HG02759 (cell line): Measurements from ENCODE around the gene GAREM1.

ENCODE experiments used
- ATAC-seq: cut with Tn5 transposase; IDR thresholded peaks from one replicate; pipeline ENCODE4 v1.9.1; 2021; ENCODE audit warnings: mild to moderate bottlenecking, moderate library complexity; ENCODE audit not compliant: unreplicated experiment

GAREM1 gene

DNA sequence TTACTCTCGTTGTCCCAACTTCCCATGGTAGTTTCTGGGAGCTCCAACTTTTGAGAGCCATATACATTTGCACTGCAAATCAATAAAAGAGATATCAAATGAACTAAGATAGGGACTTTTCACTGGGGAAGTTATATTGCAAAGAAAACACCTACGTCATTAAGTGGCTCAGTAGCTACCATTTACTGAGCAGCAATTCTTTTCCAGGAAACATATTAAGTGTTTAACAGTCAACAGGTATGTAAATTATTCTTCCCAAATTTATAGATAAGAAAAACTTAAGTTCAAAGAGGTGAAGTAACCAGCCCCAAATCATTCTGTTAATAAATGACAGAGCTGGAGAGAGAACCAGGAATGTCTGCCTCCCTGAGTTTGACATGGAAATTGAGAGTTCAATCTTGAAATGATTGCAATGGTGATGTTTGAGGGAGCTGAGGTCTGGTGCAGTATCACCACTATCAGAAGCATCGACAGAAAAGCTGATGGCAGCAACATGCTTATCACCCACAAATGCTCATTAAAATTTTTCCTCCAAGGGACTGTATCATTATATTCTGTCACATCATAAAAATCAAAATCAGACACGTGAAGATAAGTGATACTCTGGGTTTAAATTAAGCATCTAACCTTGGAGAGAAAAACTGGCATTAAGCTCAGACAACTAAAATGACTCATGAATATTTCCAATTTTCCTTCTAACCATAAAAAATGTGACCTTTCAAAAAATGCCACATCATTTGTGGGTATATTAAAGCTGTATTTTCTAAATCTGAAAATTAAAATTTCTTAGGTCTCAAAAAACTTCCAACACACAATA, 43.4 kb downstream of the GAREM1 start:
- ATAC-seq, result no peak

DNA sequence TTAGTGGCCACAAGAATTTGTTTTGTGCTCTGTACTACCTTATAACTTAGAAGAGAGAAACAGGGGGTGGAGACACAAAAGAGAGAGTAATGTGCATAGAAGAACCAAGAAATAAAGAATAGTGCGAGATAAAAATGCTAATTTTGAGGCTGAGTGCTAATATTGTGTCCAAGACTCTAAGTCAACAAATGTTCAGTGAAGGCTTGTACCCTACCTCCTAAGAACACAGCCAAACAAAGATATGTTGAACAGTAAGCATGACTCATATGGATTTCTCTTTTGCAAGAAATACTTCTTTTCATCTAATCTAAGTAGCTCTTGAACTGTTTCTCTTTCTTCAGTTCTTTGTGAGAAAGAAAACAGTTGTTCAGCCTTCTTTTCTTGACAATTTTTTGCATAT, 45.2 kb downstream of the GAREM1 start:
- ATAC-seq, result no peak

DNA sequence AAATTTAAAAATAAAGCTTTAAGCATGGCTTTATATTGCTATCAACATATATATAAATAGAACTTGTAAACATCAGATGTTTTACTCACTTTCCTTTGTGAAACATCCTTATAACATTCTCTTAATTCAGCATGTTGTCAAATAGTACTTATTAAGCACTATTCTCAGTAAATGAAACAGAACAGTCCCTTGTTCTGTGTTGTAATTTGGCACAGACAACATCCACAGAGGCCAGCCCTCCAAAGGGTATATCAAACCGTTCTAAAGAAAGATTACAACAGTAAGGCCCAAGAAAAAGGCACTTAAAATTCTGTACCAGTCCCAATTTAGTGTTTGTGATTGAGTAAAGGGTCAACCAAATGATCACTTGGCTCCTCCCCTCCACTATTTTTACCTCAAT, 46.0 kb downstream of the GAREM1 start:
- ATAC-seq, result no peak

DNA sequence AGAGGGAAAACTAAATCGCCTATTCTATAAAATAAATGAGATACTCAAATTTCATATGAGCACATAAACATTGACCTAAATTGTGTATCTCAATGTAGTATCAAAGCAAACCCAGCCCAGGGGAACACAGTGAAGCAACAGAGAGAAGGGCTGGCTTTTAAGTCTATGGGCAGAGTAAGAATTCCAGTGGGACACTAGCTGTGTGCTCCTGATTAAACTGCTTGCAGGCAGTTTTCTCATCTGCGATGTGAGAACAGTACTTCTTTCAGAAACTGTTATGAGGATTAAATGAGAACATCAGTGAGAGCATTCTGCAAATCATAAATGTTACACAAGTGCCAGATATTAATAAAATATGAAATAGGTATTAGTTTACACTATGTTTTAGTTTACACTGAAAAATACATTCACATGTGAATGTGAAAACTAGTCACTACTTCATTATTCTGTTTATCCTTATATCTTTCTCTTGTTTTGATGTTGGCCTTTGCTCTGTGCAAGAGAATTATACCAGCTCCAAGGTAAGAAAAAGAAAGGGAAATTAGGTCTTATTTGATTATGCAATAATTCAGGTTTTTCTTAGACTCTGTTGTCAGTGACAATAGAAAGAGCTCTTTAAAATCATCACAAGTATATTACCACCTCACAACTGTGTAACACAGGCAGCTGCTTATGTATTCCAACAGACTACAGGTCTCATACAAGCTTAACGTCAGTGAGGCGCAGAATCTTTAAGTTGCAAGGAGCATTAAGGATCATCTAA, 47.5 kb downstream of the GAREM1 start:
- no peak for ATAC-seq

DNA sequence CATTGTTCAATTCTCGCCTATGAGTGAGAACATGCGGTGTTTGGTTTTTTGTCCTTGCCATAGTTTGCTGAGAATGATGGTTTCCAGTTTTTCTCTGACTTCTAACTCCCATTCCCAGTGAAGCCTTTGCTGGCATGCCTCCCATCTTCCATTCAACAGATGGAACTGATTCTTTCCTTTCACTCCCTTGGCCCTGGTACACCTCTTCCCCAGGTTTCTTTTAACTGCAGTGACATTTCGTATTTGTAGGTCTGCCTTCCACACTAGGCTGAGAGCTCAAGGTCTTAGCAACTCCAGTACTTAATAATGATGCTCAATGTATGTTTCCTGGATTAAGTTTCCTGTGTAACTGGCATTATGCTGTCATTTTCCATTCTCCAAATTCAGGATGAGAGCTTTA, 48.5 kb downstream of the GAREM1 start:
- ATAC-seq, result no peak

DNA sequence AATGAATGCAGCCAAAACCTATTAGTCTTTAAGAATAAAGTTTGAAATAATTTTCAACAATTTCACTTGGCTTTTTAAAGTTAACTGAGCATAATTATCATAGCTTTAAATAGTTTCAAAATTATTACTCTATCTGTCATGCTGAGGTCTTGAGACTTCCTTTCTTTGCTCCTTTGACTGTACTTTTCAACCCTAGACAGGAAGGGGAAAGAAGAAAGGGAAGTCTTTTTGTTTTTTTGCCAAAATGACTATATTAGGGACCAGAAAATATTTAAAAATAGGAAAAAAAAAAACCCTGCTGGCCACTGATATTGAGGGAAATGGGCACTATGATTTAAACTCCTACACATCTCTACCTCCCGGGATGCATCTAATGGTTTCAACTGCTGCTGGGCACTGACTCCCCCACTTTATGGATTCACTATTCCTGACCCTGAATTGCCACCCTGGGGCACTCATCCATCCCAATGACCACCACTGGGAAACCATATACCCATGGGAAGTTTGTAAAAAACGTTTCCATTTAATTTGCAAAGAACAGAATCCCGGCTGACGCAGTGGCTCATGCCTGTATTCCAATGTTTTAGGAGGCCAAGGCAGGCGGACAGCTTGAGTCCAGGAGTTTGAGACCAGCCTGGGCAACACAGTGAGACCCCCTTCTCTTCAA, 50.5 kb downstream of the GAREM1 start:
- ATAC-seq, result no peak

DNA sequence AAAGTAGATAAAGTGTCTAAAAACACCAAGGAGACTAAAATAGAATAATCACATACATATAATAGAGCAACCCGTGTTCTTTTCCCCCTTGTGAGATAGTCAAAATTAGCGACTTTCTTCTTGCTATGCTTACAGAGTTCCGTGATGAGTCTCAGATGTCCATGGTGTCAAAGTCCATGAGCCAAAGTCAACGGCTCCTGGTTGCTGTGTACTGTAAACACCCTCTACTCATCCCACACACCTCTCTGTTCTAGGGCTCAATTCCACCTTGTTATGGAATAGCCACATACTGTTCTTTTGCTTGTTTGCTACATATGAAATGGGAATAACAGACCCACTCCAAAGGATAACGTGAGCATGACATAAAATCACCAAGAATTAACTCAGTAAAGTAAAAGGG, 52.5 kb downstream of the GAREM1 start:
- no peak for ATAC-seq

DNA sequence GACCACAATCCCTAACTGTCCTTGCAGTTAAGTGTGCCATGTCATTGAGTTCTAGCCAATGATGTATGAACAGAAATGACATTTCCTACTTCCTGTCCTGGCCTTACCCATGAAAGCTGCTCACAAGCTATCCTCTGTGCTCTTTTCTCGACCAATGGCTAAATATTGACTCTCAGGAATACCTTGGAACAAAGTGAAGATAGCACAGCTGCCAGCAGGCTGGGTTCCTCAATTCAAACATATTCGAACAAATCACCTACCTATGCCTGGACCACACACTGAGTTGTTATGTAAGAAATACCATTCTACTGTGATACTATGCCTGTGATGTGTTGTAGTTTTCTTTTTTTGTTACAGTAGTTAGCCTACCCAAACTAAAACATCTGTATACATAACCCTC, 65.1 kb downstream of the GAREM1 start:
- ATAC-seq, result no peak

DNA sequence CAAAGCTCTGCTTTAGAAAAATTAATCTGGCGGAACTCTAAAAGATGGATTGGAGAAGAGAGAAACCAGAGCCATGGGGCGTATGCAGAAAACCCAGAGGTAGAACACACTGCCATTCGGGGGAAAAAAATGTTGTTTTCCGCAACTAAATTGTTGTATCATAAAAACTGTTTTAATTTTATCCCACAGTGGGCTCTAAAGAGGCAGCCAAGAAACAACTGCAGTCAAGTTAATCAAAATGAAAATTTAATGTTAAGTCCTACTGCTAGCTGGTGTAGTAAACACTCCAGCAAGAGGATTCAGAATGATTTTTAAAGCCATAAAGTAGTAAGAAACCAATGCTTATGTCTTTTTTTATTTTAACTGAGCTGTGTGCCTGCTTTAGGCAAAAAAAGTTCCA, 69.1 kb downstream of the GAREM1 start:
- no peak for ATAC-seq

DNA sequence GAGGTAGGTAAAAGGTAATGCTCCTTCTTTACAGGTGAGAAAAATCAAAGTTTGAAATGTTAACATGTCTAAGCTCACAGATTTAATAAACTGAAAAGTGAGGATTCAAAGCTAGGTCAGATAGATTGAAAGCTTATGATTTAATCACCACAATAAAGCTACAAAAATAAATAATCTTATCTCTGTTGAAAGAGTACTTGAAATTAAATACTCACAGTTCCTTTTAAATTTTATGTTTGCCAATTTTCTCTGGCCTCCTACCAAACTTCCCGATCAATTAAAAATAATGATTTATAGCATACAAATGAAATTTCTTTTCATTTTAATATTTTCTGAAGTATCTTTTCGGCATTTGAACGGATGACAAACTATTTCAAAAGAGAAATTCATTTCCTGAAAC, 77.3 kb downstream of the GAREM1 start:
- ATAC-seq, result no peak

DNA sequence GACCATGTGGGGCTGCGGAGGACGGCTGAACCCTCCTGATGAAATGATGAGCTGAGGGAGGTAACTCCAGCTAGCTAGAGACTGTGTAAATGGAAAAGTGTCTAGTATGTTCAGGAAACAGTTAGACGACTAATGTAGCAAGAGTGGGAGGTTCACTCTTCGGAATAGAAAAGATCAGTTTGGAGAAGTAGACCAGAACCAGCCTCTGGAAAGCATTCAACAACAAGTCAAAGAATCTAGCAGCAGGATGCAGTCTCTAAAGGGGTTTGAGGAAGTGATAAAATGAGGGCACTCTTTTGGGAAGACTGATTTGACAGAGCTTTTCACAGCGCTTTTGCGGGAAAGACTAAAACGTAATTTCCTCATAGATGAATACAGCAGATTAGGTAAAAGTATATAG, 79.6 kb downstream of the GAREM1 start:
- no peak for ATAC-seq

DNA sequence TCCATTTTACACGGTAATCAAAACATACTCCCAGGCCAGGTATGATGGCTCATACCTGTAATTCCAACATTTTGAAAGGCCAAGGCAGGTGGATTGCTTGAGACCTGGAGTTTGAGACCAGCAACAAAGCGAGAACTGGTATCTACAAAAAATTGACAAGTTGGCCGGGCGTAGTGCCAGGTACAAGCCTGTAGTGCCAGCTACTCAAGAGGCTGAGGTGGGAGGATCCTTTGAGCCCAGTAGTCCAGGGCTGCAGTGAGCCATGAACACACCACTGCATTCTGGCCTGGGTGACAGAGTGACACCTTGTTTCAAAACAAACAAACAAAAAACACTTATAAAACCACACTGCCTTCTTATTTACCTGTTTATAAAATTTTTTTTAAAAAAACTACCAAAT, 80.8 kb downstream of the GAREM1 start:
- no peak for ATAC-seq

DNA sequence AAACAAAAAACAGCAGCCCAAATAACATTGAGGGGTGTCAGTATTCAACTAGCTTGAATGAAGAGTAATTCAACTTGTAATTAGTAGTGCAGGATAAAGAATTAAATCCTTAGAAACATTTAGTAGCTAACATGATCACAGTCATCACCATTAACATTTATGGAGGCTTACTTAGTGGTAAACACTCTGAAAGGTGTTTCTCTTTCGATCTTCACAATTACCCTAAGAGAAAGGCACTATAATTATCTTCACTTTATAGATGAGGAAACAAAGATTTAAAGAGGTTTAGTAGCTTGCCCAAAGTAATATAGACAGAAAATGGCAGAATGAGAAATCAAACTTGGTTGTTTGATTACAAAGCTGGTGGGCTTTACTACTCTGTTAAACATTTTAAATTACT, 81.5 kb downstream of the GAREM1 start:
- no peak for ATAC-seq

DNA sequence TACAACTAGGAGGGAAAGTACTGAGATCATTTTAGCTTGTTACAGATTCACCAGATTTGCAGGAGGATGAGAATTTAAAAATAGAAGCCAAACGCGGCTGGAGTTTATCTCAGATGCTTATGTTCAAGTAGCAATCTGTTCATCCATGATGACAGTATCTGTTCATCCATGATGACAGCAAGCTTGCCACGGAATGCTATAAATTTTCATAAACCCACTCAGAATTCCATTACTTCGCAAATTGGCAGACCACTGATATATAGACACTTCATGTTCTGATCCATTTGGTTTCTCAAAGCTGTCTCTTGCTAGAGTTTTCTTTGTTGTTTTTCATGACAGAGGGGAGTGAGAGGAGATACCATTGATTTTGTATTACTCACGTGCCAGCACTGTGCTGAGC, 84.2 kb downstream of the GAREM1 start:
- no peak for ATAC-seq

DNA sequence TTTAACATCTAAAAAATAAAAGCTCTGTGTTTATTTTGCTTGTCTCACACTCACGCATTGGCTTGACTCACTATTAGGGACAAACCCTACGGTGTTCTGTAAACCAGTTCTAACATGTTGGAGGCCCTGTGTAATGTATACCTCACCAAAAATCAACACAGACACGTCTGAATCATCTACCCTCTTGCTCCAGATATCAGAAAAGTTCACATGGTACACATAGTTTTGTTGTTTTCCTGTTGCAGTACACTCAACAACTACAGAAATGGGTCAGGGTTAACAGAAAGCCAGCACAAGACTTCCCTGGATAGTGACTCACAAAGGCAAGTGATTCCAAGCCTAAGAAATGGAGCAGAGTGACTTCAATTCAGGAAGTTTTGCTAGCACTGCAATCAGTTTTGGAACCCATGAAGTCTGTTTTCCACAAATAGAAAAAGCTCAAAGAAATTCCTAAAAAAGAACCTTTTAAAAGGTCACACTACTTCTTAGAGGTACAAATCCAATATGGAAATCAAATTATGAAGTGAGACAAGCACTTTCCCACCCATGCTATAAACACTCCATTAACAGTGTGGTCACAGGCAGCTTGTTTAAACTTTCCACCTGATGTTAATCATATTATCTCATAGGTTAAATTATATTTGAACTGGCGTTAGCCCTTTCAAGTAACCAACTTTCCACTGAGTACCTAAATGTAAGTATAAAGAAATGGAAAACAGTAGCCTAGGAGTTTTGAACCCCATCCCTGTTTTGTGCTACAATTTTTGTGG, 87.4 kb downstream of the GAREM1 start:
- ATAC-seq, result no peak

DNA sequence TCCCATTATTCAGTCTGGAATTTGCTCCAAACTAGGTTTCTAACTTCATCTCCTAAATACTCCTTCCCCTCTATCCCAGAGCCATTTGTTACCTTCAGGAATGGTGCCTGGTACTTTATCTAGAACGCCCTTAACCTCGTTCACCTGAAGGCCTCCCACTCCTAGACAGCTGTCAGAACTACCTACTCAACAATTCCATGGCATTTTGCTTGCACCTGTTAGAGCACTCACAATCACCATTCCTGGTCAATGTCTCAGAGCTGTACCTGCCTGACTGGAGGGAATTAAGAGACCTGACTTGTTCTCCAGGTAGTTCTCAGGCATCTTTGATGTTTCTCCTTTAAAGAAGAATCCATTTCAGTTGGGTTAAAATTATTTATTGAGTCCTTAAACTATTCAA, 88.9 kb downstream of the GAREM1 start:
- no peak for ATAC-seq

DNA sequence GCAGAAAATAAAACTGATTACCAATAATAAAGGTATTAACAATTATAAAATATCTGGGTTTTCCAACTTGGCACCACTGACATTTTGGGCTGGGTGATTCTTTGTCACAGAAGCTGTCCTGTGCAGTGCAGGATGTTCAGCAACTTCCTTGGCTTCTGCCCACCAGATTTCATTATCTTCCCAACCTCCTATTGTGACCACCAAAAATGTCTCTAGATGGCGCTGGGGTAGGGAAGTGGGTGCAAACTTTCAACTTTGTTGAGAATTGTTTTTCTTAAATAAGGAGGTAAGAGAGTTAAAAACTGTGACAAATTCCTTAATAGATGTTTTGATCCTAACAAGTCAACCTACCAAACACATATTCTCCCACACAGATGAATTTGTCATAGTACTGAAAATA, 90.1 kb downstream of the GAREM1 start:
- no peak for ATAC-seq

DNA sequence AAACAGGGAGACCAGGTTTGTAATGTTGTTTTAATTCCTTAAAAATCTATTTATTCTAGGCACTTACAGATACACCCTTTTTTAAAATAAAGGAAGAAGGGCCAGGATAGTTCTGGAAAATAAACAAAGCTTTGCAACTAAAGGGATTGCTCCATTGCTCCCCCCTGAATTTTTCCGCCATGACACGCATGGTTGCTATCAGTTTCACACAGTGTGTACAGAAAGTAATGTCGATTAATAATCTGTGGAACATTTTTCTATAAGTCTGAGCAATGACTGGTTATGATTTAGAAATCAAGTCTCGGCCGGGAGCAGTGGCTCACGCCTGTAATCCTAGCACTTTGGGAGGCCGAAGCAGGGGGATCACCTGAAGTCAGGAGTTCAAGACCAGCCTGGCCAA, 90.8 kb downstream of the GAREM1 start:
- no peak for ATAC-seq

DNA sequence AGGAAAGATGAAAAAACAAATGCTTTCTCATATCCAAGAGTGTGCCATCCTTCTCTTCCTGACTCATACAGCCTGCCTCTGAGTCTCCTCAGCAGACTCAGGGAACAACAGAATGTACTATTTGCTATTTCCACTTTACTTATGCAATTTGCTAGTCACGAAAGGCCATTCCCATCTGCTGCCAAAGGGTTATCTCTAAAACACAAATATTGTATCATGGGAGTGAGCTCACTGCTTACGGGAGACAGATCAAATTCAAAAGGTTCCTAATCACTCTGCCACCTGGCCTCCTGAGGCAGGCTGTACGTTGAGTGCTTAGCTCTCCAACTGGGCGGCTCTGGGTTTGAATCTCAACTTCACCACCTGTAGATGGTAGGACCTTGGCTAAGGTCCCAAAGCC, 92.0 kb downstream of the GAREM1 start:
- ATAC-seq, result no peak

DNA sequence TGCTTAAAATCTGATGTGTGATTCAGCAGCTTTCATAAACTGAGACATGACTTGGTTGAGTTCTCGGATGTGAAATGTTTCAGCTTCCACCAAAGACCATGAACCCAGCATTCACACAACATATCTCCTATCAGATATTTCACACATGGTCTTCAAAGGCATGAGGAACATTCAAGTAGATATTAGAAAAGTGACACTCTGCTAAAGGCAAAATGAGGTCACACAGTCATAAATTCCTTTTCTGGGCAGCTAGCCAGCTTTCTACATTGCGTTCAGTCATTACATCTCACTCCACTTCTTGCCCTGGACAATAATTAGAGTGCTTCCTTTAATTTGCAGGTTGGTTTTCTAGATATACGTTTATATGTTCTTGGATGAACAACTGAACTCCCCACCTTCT, 96.7 kb downstream of the GAREM1 start:
- ATAC-seq, result no peak

DNA sequence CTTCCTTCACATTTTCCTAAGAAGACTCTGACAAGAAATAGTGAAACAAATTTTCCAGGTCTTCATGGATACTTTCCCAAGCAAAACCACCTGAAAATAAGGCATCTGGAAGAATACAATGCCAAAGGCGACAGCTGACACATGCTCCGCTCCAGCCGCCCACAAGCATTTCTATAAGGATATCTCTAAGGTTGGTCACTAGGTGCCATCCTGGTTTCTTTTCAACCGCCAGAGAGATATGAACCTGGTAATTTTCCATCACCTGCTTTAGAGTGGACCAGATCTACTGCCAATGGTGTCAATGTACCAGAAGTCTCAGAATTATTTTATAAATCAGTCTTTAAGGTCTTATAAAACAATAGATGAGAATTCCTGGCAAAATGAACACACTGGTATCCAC, 97.2 kb downstream of the GAREM1 start:
- ATAC-seq, result no peak
